DOHH2 (cell line): ENCODE results near the gene RNU2-1.
"Not testable (repeated sequence)": the region's sequence is repeated elsewhere in the genome, so short reads cannot be mapped to it uniquely, and the experiment has no call there.

Source experiments
- EZH2phosphoT487 ChIP-seq: fragments of 200-600 bp; sonication (generic); IDR thresholded peaks from 2 replicates; pipeline ENCODE4 v1.6.1; 2017; ENCODE audit warnings: borderline replicate concordance, mild to moderate bottlenecking, antibody characterized with exemption, low read length, moderate library complexity, mixed read lengths
- TF ChIP-seq, protein P1 (sequence below): fragments of 200-600 bp; sonication (generic); IDR thresholded peaks from one replicate; pipeline ENCODE4 v1.5.1; 2014; ENCODE audit warnings: antibody characterized with exemption, mild to moderate bottlenecking, low read depth, low read length; ENCODE audit not compliant: poor library complexity, severe bottlenecking

DNA sequence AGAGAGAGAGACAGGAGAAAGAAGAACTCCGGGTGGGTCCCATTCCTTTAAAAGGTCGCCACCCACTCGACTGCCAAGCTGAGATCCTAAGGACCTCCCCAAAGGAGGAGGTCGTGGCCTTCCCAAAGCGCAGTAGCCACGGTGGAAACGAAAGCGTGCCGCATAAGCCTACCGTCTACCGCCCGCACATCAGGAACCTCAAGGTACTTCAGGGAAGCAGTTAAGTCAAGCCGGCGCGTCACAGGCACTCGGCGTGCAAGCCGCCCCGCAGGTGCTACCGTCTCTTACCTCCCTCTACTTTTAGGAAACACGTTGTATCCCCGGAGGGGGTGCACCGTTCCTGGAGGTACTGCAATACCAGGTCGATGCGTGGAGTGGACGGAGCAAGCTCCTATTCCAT is 5.8 kb upstream of the RNU2-1 start:
- TF ChIP-seq, protein P1, sequence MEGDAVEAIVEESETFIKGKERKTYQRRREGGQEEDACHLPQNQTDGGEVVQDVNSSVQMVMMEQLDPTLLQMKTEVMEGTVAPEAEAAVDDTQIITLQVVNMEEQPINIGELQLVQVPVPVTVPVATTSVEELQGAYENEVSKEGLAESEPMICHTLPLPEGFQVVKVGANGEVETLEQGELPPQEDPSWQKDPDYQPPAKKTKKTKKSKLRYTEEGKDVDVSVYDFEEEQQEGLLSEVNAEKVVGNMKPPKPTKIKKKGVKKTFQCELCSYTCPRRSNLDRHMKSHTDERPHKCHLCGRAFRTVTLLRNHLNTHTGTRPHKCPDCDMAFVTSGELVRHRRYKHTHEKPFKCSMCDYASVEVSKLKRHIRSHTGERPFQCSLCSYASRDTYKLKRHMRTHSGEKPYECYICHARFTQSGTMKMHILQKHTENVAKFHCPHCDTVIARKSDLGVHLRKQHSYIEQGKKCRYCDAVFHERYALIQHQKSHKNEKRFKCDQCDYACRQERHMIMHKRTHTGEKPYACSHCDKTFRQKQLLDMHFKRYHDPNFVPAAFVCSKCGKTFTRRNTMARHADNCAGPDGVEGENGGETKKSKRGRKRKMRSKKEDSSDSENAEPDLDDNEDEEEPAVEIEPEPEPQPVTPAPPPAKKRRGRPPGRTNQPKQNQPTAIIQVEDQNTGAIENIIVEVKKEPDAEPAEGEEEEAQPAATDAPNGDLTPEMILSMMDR, result not testable (repeated sequence)
- TF ChIP-seq EZH2phosphoT487, result not testable (repeated sequence)
